Parathyroid adenoma (tissue), 2 donors: ENCODE data around the gene KLHL29.

ENCODE experiments used
- H2AFZ ChIP-seq: fragments of 300-600 bp; sonication (generic); one replicate; pipeline ENCODE4 v1.7.0; 2017; ENCODE audit warnings: antibody characterized with exemption, mild to moderate bottlenecking
- H3K27ac ChIP-seq: fragments of 300-600 bp; sonication (generic); one replicate; pipeline ENCODE4 v1.7.0; 2017
- H3K27me3 ChIP-seq: fragments of 300-600 bp; sonication (generic); one replicate; pipeline ENCODE4 v1.7.0; 2017; ENCODE audit warnings: low read length; ENCODE audit not compliant: control insufficient read depth, insufficient read depth
- H3K36me3 ChIP-seq: fragments of 300-600 bp; sonication (generic); one replicate; pipeline ENCODE4 v1.7.0; 2017; ENCODE audit warnings: low read length; ENCODE audit not compliant: control insufficient read depth, insufficient read depth
- H3K4me1 ChIP-seq: fragments of 300-600 bp; sonication (generic); one replicate; pipeline ENCODE4 v1.7.0; 2017; ENCODE audit warnings: control low read depth
- H3K4me2 ChIP-seq: fragments of 300-600 bp; sonication (generic); one replicate; pipeline ENCODE4 v1.7.0; 2017; ENCODE audit warnings: low read length
- H3K4me3 ChIP-seq: fragments of 300-600 bp; sonication (generic); one replicate; pipeline ENCODE4 v1.7.0; 2017; ENCODE audit warnings: low read depth, low read length
- H3K79me2 ChIP-seq: fragments of 300-600 bp; sonication (generic); one replicate; pipeline ENCODE4 v1.7.0; 2017; ENCODE audit warnings: control low read depth
- H3K9ac ChIP-seq: fragments of 300-600 bp; sonication (generic); one replicate; pipeline ENCODE4 v1.7.0; 2017; ENCODE audit warnings: mild to moderate bottlenecking
- H3K9me3 ChIP-seq: fragments of 300-600 bp; sonication (generic); one replicate; pipeline ENCODE4 v1.7.0; 2017; ENCODE audit warnings: low read length; ENCODE audit not compliant: control insufficient read depth
- TF ChIP-seq, protein P1 (sequence below): fragments of 300-600 bp; sonication (generic); IDR thresholded peaks from one replicate; pipeline ENCODE4 v1.7.0; 2017; ENCODE audit warnings: antibody characterized with exemption, mild to moderate bottlenecking
- donor health status: primary hyperparathyroidism.

Gene KLHL29

DNA sequence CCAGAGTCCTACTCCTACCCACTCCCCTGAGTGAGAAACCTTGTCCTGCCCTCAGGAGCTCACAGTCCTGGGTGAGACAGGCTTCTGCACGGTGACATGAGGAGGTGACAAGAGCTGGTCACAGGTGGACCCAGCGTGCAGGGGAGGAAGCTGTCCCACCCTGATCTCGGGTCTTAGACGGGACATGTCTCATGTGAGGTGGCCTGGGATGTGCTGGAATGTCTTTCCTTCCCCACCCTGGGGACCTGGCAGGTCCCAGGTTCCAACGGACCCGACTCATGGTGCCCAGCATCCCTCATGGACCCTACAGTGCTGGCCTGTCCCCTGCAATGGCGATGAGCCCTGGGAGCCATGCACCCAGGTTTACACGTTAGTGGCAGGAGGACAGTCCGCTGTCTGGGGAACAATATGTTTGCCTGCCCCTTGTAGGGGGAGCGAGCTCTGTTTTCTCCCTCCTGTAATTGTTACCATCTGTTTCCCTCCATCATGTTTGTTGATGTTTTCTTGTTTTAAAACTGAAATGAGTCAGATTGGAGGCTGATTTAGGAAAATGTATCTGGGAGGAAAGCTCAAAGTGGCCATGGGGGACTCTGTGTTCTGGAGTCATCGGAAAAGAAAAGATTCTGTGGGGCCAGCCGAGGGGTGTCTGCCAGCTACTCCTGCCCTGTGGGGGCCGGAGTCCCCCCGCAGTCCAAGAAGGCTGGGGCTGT, 238.1 kb downstream of the KLHL29 start:
- H3K36me3 ChIP-seq, result no peaks in the 10 kb centered on the region
- H3K79me2 ChIP-seq, result no peaks in the 10 kb centered on the region
- no peak overlapping the region for H3K4me2 ChIP-seq
- H3K9ac ChIP-seq, result no peak overlapping the region
- H3K4me1 ChIP-seq, result no peaks in the 10 kb centered on the region
- no peak overlapping the region for H3K4me3 ChIP-seq
- H3K27ac ChIP-seq, result no peak overlapping the region
- H2AFZ ChIP-seq, result no peak overlapping the region
- H3K27me3 ChIP-seq, result no peaks in the 10 kb centered on the region
- no peaks in the 10 kb centered on the region for H3K9me3 ChIP-seq
- TF ChIP-seq, protein P1, sequence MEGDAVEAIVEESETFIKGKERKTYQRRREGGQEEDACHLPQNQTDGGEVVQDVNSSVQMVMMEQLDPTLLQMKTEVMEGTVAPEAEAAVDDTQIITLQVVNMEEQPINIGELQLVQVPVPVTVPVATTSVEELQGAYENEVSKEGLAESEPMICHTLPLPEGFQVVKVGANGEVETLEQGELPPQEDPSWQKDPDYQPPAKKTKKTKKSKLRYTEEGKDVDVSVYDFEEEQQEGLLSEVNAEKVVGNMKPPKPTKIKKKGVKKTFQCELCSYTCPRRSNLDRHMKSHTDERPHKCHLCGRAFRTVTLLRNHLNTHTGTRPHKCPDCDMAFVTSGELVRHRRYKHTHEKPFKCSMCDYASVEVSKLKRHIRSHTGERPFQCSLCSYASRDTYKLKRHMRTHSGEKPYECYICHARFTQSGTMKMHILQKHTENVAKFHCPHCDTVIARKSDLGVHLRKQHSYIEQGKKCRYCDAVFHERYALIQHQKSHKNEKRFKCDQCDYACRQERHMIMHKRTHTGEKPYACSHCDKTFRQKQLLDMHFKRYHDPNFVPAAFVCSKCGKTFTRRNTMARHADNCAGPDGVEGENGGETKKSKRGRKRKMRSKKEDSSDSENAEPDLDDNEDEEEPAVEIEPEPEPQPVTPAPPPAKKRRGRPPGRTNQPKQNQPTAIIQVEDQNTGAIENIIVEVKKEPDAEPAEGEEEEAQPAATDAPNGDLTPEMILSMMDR, result no peak

DNA sequence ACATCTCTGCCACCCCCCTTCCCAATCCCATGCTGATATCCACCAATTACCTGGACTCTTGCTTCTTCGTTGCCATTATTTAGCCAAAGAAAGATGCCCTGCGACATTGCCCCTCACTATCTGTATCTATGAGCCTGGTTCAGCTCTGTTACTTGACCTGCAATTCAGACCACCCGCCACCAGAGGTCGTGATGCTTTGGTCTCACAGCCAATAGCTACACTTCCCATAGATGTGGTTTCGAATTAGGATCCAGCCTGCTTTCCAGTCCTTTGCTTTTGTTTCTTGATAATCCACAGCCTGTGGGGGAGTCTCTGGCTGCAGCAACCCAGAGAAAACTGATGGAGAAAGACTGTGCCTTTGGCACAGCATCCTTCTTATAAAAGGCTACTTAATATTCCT, 239.4 kb downstream of the KLHL29 start:
- TF ChIP-seq, protein P1, result no peak

DNA sequence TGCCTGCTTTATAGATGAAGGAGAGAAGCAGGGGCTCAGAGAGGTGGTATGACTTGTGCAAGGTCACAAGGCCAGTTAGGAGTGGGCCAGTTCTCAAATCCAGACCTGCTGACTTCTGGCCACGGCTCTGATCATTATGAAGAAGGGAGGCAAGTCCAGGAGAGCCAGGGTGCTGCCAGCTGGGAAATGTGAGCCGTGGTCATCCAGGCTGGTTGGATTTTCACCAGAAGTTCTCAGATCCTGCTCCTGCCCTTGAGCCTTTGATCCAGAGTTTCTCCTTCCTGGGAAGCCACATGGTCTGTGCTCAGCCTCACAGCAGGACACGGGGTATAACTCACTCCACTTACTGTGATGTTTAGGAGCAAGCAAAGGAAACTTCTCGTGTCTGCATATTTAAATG, 239.9 kb downstream of the KLHL29 start:
- H3K4me3 ChIP-seq, result no peak overlapping the region
- H3K4me2 ChIP-seq, result no peak overlapping the region
- no peak overlapping the region for H3K9ac ChIP-seq
- H2AFZ ChIP-seq, result no peak overlapping the region
- TF ChIP-seq, protein P1, result no peak
- no peaks in the 10 kb centered on the region for H3K79me2 ChIP-seq
- H3K36me3 ChIP-seq, result no peaks in the 10 kb centered on the region
- H3K9me3 ChIP-seq, result no peaks in the 10 kb centered on the region
- no peaks in the 10 kb centered on the region for H3K4me1 ChIP-seq
- H3K27ac ChIP-seq, result no peak overlapping the region
- H3K27me3 ChIP-seq, result no peaks in the 10 kb centered on the region

More for the DNA sequence above, 239.4 kb downstream of the KLHL29 start:
- Histone ChIP-seq H3K27ac (no peak overlapping the region), H3K36me3 (no peaks in the 10 kb centered on the region), H2AFZ (no peak overlapping the region), H3K27me3 (no peaks in the 10 kb centered on the region), H3K79me2 (no peaks in the 10 kb centered on the region), H3K4me2 (no peak overlapping the region), H3K9ac (no peak overlapping the region), H3K9me3 (no peaks in the 10 kb centered on the region), H3K4me1 (no peaks in the 10 kb centered on the region), H3K4me3 (no peak overlapping the region)

DNA sequence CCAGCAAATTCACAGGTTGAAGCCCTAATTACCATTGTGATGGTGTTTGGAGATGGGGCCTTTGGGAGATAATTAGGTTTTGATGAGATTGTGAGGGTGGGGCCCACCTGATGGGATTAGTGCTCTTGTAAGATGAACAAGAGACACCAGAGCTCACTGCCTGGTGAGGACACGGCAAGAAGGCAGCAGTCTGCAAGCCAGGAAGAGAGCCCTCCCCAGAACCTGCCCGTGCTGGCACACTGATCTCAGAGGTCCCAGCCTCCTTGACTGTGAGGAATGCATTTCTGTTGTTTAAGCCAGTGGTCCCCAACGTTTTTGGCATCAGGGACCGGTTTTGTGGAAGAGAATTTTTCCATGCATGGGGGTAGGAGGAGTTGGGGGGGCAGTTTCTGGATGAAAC, 240.7 kb downstream of the KLHL29 start:
- H3K79me2 ChIP-seq, result no peaks in the 10 kb centered on the region
- no peaks in the 10 kb centered on the region for H3K9me3 ChIP-seq
- TF ChIP-seq, protein P1, result no peak
- H3K9ac ChIP-seq, result no peak overlapping the region
- no peaks in the 10 kb centered on the region for H3K36me3 ChIP-seq
- no peak overlapping the region for H3K27ac ChIP-seq
- no peak overlapping the region for H2AFZ ChIP-seq
- H3K27me3 ChIP-seq, result no peaks in the 10 kb centered on the region
- no peak overlapping the region for H3K4me3 ChIP-seq
- no peak overlapping the region for H3K4me2 ChIP-seq
- H3K4me1 ChIP-seq, result no peaks in the 10 kb centered on the region

DNA sequence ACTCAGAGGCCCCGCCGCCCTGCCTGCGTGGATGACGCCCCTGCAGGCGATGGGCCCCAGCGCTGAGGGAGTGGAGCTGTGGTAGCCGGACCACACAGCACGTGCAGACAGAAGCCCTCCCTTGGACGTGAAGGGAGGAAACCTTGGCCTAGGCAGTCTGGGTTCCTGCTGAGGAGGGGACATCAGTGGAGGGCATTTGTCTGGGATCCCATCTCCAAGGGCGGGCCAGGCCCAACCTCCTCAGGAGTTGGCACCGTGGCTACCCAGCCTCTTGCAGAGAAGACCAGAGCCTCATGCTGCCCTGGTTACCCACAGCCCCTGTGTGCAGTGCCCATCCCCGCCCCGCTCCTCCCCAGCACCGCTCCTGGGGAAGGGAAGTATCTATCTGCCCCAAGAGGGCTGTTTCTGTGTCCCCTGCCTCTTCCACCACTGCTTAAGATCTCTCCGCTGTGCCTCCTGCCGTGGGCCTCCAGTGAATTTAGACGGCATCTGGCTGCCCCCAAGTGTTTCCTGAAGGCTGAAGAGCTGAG, 241.8 kb downstream of the KLHL29 start:
- no peak overlapping the region for H3K27ac ChIP-seq
- no peak overlapping the region for H3K4me2 ChIP-seq
- no peak overlapping the region for H3K4me3 ChIP-seq
- TF ChIP-seq, protein P1, result no peak
- H3K9ac ChIP-seq, result no peak overlapping the region
- H3K27me3 ChIP-seq, result no peaks in the 10 kb centered on the region
- no peak overlapping the region for H2AFZ ChIP-seq
- no peaks in the 10 kb centered on the region for H3K4me1 ChIP-seq
- no peaks in the 10 kb centered on the region for H3K79me2 ChIP-seq
- no peaks in the 10 kb centered on the region for H3K36me3 ChIP-seq
- H3K9me3 ChIP-seq, result no peaks in the 10 kb centered on the region
